SK-N-MC (cell line): Measurements from ENCODE around the gene KIF25.

Experiments
- DNase-seq: peaks from one replicate; pipeline ENCODE4 v3.0.0-alpha.2; 2011; ENCODE audit warnings: low read depth, low spot score
- H3K27ac ChIP-seq: fragments of 200-600 bp; sonication (generic); 2 replicates; pipeline ENCODE4 v1.5.1; 2016; ENCODE audit warnings: mixed run types
- H3K36me3 ChIP-seq: fragments of 200-600 bp; sonication (generic); 2 replicates; pipeline ENCODE4 v1.6.1; 2017; ENCODE audit warnings: antibody characterized with exemption, low read length, mixed read lengths; ENCODE audit not compliant: insufficient read depth
- H3K4me3 ChIP-seq: fragments of 200-600 bp; sonication (generic); 2 replicates; pipeline ENCODE4 v1.5.1; 2016
- H3K9ac ChIP-seq: fragments of 200-600 bp; sonication (generic); 2 replicates; pipeline ENCODE4 v1.8.0; 2017; ENCODE audit warnings: mixed run types, mixed read lengths; ENCODE audit not compliant: insufficient read length
- H3K9me3 ChIP-seq: fragments of 200-600 bp; sonication (generic); 2 replicates; pipeline ENCODE4 v1.6.1; 2017; ENCODE audit warnings: low read depth, mild to moderate bottlenecking, antibody characterized with exemption, low read length, moderate library complexity, mixed read lengths
- EZH2 ChIP-seq: fragments of 200-600 bp; sonication (generic); IDR thresholded peaks from one replicate; pipeline ENCODE4 v1.6.1; 2017; ENCODE audit warnings: antibody characterized with exemption
- FOXP2 ChIP-seq: optimal IDR thresholded peaks from 2 replicates; pipeline ENCODE3; 2011; ENCODE audit warnings: mild to moderate bottlenecking, moderate library complexity; ENCODE audit not compliant: insufficient read depth; ENCODE audit errors: extremely low read length, control extremely low read depth
- POLR2AphosphoS5 ChIP-seq: IDR thresholded peaks from 2 replicates; pipeline ENCODE4 v1.6.1; 2012; ENCODE audit warnings: mild to moderate bottlenecking, low read depth, low read length, borderline replicate concordance

Gene KIF25

GRCh38 chr6:167988154-167988495 is 9.3 kb upstream of the KIF25 start:
- TF ChIP-seq EZH2 (no peak), POLR2AphosphoS5 (no peak), FOXP2 (no peak)
- no peak for DNase-seq
- Histone ChIP-seq H3K9me3 (no peaks in the 10 kb centered on the region), H3K27ac (no peak overlapping the region), H3K36me3 (no peaks in the 10 kb centered on the region), H3K4me3 (no peak overlapping the region), H3K9ac (no peak overlapping the region)

GRCh38 chr6:167988945-167989841 is 8.3 kb upstream of the KIF25 start:
- no peak for DNase-seq
- TF ChIP-seq FOXP2 (no peak), EZH2 (no peak), POLR2AphosphoS5 (no peak)
- no peaks in the 10 kb centered on the region for H3K36me3 ChIP-seq
- H3K9ac ChIP-seq = no peak overlapping the region
- no peak overlapping the region for H3K27ac ChIP-seq
- no peaks in the 10 kb centered on the region for H3K9me3 ChIP-seq
- no peak overlapping the region for H3K4me3 ChIP-seq

- H3K36me3 ChIP-seq = no peaks in the 10 kb centered on the region
- H3K9me3 ChIP-seq = no peaks in the 10 kb centered on the region
- H3K27ac ChIP-seq = no peak overlapping the region
- DNase-seq = no peak
- no peak overlapping the region for H3K4me3 ChIP-seq
- TF ChIP-seq POLR2AphosphoS5 (no peak), FOXP2 (no peak), EZH2 (no peak)
- no peak overlapping the region for H3K9ac ChIP-seq
These were observed 7.2 kb upstream of the KIF25 start for GRCh38 chr6:167990016-167990945.

GRCh38 chr6:167993169-167993568 is 4.3 kb upstream of the KIF25 start:
- TF ChIP-seq FOXP2 = no peak
- no peak for TF ChIP-seq POLR2AphosphoS5
- TF ChIP-seq EZH2 = no peak
- Histone ChIP-seq H3K27ac (no peak overlapping the region), H3K4me3 (no peak overlapping the region), H3K9ac (no peak overlapping the region), H3K36me3 (no peaks in the 10 kb centered on the region), H3K9me3 (no peaks in the 10 kb centered on the region)
- DNase-seq = no peak

- DNase-seq = no peak
- Histone ChIP-seq H3K9ac (no peak overlapping the region), H3K27ac (no peak overlapping the region), H3K9me3 (no peaks in the 10 kb centered on the region), H3K4me3 (no peak overlapping the region), H3K36me3 (no peaks in the 10 kb centered on the region)
- no peak for TF ChIP-seq POLR2AphosphoS5
- no peak for TF ChIP-seq EZH2
- TF ChIP-seq FOXP2 = no peak
These were observed 3.6 kb upstream of the KIF25 start for GRCh38 chr6:167993831-167994230.

- Histone ChIP-seq H3K4me3 (no peak overlapping the region), H3K36me3 (no peaks in the 10 kb centered on the region), H3K27ac (no peak overlapping the region), H3K9me3 (no peaks in the 10 kb centered on the region), H3K9ac (no peak overlapping the region)
- no peak for DNase-seq
- TF ChIP-seq POLR2AphosphoS5 (no peak), FOXP2 (no peak), EZH2 (no peak)
These were observed 2.2 kb upstream of the KIF25 start for GRCh38 chr6:167995302-167995701.

- Histone ChIP-seq H3K36me3 (no peaks in the 10 kb centered on the region), H3K9ac (no peak overlapping the region), H3K9me3 (no peaks in the 10 kb centered on the region), H3K4me3 (no peak overlapping the region), H3K27ac (no peak overlapping the region)
- DNase-seq = no peak
- TF ChIP-seq POLR2AphosphoS5 (no peak), EZH2 (no peak), FOXP2 (no peak)
These were observed 1.7 kb upstream of the KIF25 start for GRCh38 chr6:167995731-167996151.

GRCh38 chr6:167996424-167997199 is 859 bp upstream of the KIF25 start:
- Histone ChIP-seq H3K36me3 (no peaks in the 10 kb centered on the region), H3K9me3 (no peaks in the 10 kb centered on the region), H3K4me3 (no peak overlapping the region), H3K27ac (no peak overlapping the region), H3K9ac (no peak overlapping the region)
- no peak for TF ChIP-seq FOXP2
- no peak for TF ChIP-seq EZH2
- no peak for TF ChIP-seq POLR2AphosphoS5
- DNase-seq = no peak
